HepG2 (cell line): Measurements from ENCODE around the gene ADGRB2. TPM values are rescaled to one million over a fixed set of nuclear protein-coding genes. Genes with fewer than 3 reads are reported as not detected.

ENCODE experiments used
- ATAC-seq: fragments of 200-7000 bp; cut with Tn5 transposase; 3 replicates; pipeline ENCODE4 v1.9.1; 2020; ENCODE audit warnings: mild to moderate bottlenecking, moderate library complexity
- BruUV-seq: library from RNA; stranded (reverse); fragments of 400-500 nt; replicated peaks from 2 replicates; lab custom pipeline; 2021; lab: Mats Ljungman, UMichigan
- CTCF ChIA-PET: fragments of 300-600 bp; formaldehyde crosslinking; extraction: SDS; loops from one replicate; lab custom pipeline; 2021; ENCODE audit warnings: low total read pairs, inconsistent platforms, low intra/inter-chr PET ratio; lab: Yijun Ruan, JAX
- POLR2A ChIA-PET: fragments of 350-600 bp; sonication (Branson Sonifier 250); formaldehyde crosslinking; loops from one replicate; lab custom pipeline; 2020; ENCODE audit warnings: antibody characterized with exemption, inconsistent platforms; lab: Yijun Ruan, JAX
- DNase-seq: peaks from one replicate; pipeline ENCODE4 v3.0.0-alpha.2; 2015; ENCODE audit warnings: low spot score
- FAIRE-seq: peaks from 3 replicates; lab custom pipeline; 2011; peaks lifted over from hg19 to GRCh38; lab: Jason Lieb, UNC
- H2AFZ ChIP-seq: one replicate; pipeline ENCODE4 v1.6.1; 2011; ENCODE audit warnings: low read length, inconsistent platforms
- H3K27ac ChIP-seq: fragments of 300-600 bp; 3 replicates; pipeline ENCODE4 v1.8.0; 2011; ENCODE audit warnings: mixed run types, mild to moderate bottlenecking, mixed read lengths, low read length, inconsistent platforms; ENCODE audit not compliant: insufficient read depth; ENCODE audit errors: extremely low read length
- H3K27me3 ChIP-seq, 2 experiments: fragments of 200-600 bp in 1 of 2; 2 replicates in 1 of 2; 3 replicates in 1 of 2; pipeline versions ENCODE4 v1.6.0 to v1.8.0; 2011; ENCODE audit warnings: low read length in 2 of 2, mild to moderate bottlenecking in 2 of 2, moderate library complexity in 2 of 2, inconsistent platforms in 1 of 2; ENCODE audit not compliant: insufficient read depth in 2 of 2, control insufficient read depth in 1 of 2
- H3K36me3 ChIP-seq, 2 experiments: fragments of 200-600 bp in 1 of 2; replicated peaks in 1 of 2; 2 replicates in 1 of 2; 3 replicates in 1 of 2; pipeline versions ENCODE4 v1.5.1 to v1.8.0; 2011; ENCODE audit warnings: low read length in 2 of 2, inconsistent platforms in 1 of 2; ENCODE audit not compliant: insufficient read depth in 2 of 2, control insufficient read depth in 1 of 2
- H3K4me1 ChIP-seq: 2 replicates; pipeline ENCODE4 v1.5.1; 2012; ENCODE audit warnings: low read length, inconsistent platforms; ENCODE audit not compliant: insufficient read depth
- H3K4me2 ChIP-seq: 2 replicates; pipeline ENCODE4 v1.6.0; 2011; ENCODE audit warnings: low read depth, low read length, inconsistent platforms
- H3K4me3 ChIP-seq, 3 experiments: fragments of 200-600 bp in 1 of 3; sonication (generic), shearing (Covaris generic) in 1 of 3; replicated peaks in 1 of 3; 2 replicates each; pipeline ENCODE4 v1.5.1; 2011 to 2016; ENCODE audit warnings: low read length in 3 of 3, inconsistent platforms in 2 of 3, low read depth in 2 of 3, mild to moderate bottlenecking in 2 of 3, control low read depth in 1 of 3, mixed read lengths in 1 of 3; ENCODE audit not compliant: insufficient read depth in 1 of 3
- H3K79me2 ChIP-seq: one replicate; pipeline ENCODE4 v1.6.1; 2011; ENCODE audit warnings: low read length, inconsistent platforms; ENCODE audit not compliant: insufficient read depth
- H3K9ac ChIP-seq: 2 replicates; pipeline ENCODE4 v1.6.0; 2011; ENCODE audit warnings: mild to moderate bottlenecking, low read depth, low read length, inconsistent platforms; ENCODE audit not compliant: insufficient read depth
- H3K9me3 ChIP-seq: 2 replicates; pipeline ENCODE4 v1.5.1; 2012; ENCODE audit warnings: mild to moderate bottlenecking, low read length
- H4K20me1 ChIP-seq: 2 replicates; pipeline ENCODE4 v1.6.0; 2011; ENCODE audit warnings: inconsistent platforms, mild to moderate bottlenecking, low read length, moderate library complexity; ENCODE audit not compliant: insufficient read depth
- ATF7 ChIP-seq, 2 experiments: fragments of 450-650 bp in 1 of 2; sonication (generic) in 1 of 2; formaldehyde crosslinking in 1 of 2; IDR thresholded peaks; 2 replicates each; pipeline versions ENCODE4 v1.4.0 to v1.6.1; 2016 to 2020; ENCODE audit warnings: antibody characterized with exemption in 1 of 2, mild to moderate bottlenecking in 1 of 2, missing genetic modification reagents in 1 of 2
- CREB1 ChIP-seq, 2 experiments: fragments of 450-650 bp in 1 of 2; IDR thresholded peaks; 2 replicates each; pipeline ENCODE4 v1.6.1; 2016 to 2017; ENCODE audit warnings: control low read depth in 1 of 2, mild to moderate bottlenecking in 1 of 2, missing compliant biosample characterization in 1 of 2, missing genetic modification characterization in 1 of 2
- HOXA9 ChIP-seq: sonication (generic); formaldehyde crosslinking; IDR thresholded peaks from 2 replicates; pipeline ENCODE4 v1.8.1; 2022; ENCODE audit warnings: missing genetic modification reagents, mild to moderate bottlenecking, moderate library complexity, borderline replicate concordance
- SP140L ChIP-seq: sonication (generic); formaldehyde crosslinking; IDR thresholded peaks from 2 replicates; pipeline ENCODE4 v1.4.0; 2020; ENCODE audit warnings: missing genetic modification reagents, borderline replicate concordance
- ZNF124 ChIP-seq: sonication (generic); formaldehyde crosslinking; IDR thresholded peaks from 2 replicates; pipeline ENCODE4 v1.4.0; 2020; ENCODE audit warnings: missing genetic modification reagents
- ZNF138 ChIP-seq: sonication (generic); formaldehyde crosslinking; IDR thresholded peaks from 2 replicates; pipeline ENCODE4 v1.5.0; 2020; ENCODE audit warnings: mild to moderate bottlenecking, low read depth, missing genetic modification reagents
- ZNF430 ChIP-seq: sonication (generic); formaldehyde crosslinking; IDR thresholded peaks from 2 replicates; pipeline ENCODE4 v1.9.0; 2021; ENCODE audit warnings: mild to moderate bottlenecking, missing genetic modification reagents
- ZNF713 ChIP-seq: sonication (generic); formaldehyde crosslinking; IDR thresholded peaks from 2 replicates; pipeline ENCODE4 v1.4.0; 2020; ENCODE audit warnings: mild to moderate bottlenecking, missing genetic modification reagents
- WGBS: methylation state at CpG from one replicate; pipeline ENCODE4 v1.1.6; 2017; ENCODE audit warnings: low lambda C conversion rate; 5-methylcytosine and 5-hydroxymethylcytosine counted together
- in situ Hi-C: cut with HindIII; loops from 2 replicates; pipeline ENCODE4 v1.10.0; 2017; ENCODE audit warnings: low pct_unique_long_range_greater_than_20kb; ENCODE audit not compliant: extremely low pct_ligation_motif_present
- intact Hi-C: fragments of 100-400 bp; cut with micrococcal nuclease; formaldehyde crosslinking; loops from one replicate; pipeline ENCODE4 v1.10.0; 2022; ENCODE audit not compliant: unreplicated experiment
- polyA plus RNA-seq, 8 experiments: library from polyadenylated mRNA; depleted of rRNA in 3 of 8; stranded (reverse) in 7 of 8; unstranded in 1 of 8; fragments of >200 nt; fragmentation: Illumina TruSeq in 4 of 8; extraction: Trizol in 4 of 8; gene quantifications; 2 replicates each; pipeline versions ENCODE4 v1.2.1 to v1.2.3, GENCODE V29; 2011 to 2016; ENCODE audit warnings: low read depth in 4 of 8, missing spikeins in 1 of 8, mixed read lengths in 1 of 8; ENCODE audit not compliant: insufficient read depth in 1 of 8
- total RNA-seq, 5 experiments: library from RNA; depleted of rRNA; stranded (reverse); fragments of >200 nt; fragmentation: Illumina TruSeq; extraction: Trizol; gene quantifications; 2 replicates each; pipeline ENCODE4 v1.2.3, GENCODE V29; 2016; ENCODE audit warnings: low read depth in 1 of 5
- TF ChIP-seq, protein P1 (sequence below): sonication (generic); formaldehyde crosslinking; IDR thresholded peaks from 2 replicates; pipeline ENCODE4 v1.8.1; 2023; ENCODE audit warnings: missing genetic modification reagents, inconsistent platforms, borderline replicate concordance
- TF ChIP-seq, protein P2 (sequence below): sonication (generic); formaldehyde crosslinking; IDR thresholded peaks from 2 replicates; pipeline ENCODE4 v1.4.0; 2020; ENCODE audit warnings: low read depth, missing genetic modification reagents

The ADGRB2 gene
- total and polyA plus RNA-seq, 2 of the 13 experiments (the other 11 are each of a cell fraction or from before 2014, with no cell fraction given): 0.03 to 0.09 TPM

DNA sequence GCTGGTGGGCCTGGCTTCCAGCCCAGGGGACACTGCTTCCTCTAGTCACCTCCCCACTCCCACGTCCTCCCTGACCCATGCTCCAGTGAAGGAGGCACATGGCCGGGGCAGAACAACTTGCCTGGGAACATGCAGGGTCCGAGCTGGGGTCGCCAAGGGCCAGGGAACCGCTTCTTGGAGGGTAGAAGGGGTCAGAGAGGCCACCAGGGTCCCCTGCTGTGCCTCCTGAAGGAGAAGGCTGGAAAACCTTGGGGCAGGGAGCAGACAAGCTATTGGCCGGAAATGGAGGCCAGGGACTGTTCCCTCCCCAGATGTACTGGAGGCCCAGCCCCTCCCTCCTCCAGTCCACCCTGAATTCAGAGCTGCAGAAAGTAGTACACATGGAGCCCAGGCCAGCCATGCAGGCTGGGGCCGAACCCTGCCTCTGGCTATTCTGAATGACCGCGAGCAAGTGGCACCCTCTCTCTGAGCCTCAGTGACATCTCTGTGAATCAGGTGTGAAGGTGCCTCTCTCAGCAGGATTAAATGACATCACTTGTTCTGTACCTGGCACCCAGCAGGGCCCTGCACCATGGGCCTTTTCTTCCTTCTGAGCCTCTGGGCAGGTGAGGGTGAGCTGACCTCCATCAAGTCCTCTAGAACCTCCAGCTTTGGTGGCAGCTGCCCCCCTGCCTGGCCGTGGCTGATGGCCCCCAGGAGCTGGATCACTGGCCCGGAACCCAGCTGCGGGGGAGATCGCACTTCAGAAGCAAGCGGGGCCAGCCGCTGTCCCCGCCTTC, 35.9 kb upstream of the ADGRB2 start:
- Histone ChIP-seq H3K4me1 (no peaks in the 10 kb centered on the region), H3K27ac (no peak overlapping the region), H3K79me2 (no peaks in the 10 kb centered on the region), H4K20me1 (no peaks in the 10 kb centered on the region), H3K4me3 (no peak overlapping the region), H3K36me3 (no peaks in the 10 kb centered on the region), H2AFZ (no peak overlapping the region), H3K4me2 (no peak overlapping the region), H3K9me3 (no peaks in the 10 kb centered on the region), H3K9ac (no peak overlapping the region), H3K27me3 (peaks cover 4 to 37% of the 10 kb centered on the region in 2 experiments; a peak in 4 of 5 replicates)
- no peak for DNase-seq
- no peak for FAIRE-seq
- in situ Hi-C loops (no loop called here), intact Hi-C loops (no loop called here)
- no TSS peak for BruUV-seq
- no peak for ATAC-seq
- ChIA-PET CTCF (no interaction called here), POLR2A (no interaction called here)
- no peak for TF ChIP-seq HOXA9
- no peak for TF ChIP-seq ZNF124 (CRISPR knock-in tag)
- TF ChIP-seq, protein P1, sequence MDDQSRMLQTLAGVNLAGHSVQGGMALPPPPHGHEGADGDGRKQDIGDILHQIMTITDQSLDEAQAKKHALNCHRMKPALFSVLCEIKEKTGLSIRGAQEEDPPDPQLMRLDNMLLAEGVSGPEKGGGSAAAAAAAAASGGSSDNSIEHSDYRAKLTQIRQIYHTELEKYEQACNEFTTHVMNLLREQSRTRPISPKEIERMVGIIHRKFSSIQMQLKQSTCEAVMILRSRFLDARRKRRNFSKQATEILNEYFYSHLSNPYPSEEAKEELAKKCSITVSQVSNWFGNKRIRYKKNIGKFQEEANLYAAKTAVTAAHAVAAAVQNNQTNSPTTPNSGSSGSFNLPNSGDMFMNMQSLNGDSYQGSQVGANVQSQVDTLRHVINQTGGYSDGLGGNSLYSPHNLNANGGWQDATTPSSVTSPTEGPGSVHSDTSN: no peak
- TF ChIP-seq SP140L: no peak
- TF ChIP-seq ZNF430 (CRISPR knock-in tag): no peak
- TF ChIP-seq CREB1 (IDR thresholded peaks at IDR 0.05): peak; percentile 92
- TF ChIP-seq CREB1 (CRISPR knock-in tag; IDR thresholded peaks at IDR 0.05): no peak
- peak; percentile 97 for TF ChIP-seq ATF7 (IDR thresholded peaks at IDR 0.05)
- TF ChIP-seq ATF7 (CRISPR knock-in tag; IDR thresholded peaks at IDR 0.05): no peak
- TF ChIP-seq ZNF138: no peak
- TF ChIP-seq, protein P2, sequence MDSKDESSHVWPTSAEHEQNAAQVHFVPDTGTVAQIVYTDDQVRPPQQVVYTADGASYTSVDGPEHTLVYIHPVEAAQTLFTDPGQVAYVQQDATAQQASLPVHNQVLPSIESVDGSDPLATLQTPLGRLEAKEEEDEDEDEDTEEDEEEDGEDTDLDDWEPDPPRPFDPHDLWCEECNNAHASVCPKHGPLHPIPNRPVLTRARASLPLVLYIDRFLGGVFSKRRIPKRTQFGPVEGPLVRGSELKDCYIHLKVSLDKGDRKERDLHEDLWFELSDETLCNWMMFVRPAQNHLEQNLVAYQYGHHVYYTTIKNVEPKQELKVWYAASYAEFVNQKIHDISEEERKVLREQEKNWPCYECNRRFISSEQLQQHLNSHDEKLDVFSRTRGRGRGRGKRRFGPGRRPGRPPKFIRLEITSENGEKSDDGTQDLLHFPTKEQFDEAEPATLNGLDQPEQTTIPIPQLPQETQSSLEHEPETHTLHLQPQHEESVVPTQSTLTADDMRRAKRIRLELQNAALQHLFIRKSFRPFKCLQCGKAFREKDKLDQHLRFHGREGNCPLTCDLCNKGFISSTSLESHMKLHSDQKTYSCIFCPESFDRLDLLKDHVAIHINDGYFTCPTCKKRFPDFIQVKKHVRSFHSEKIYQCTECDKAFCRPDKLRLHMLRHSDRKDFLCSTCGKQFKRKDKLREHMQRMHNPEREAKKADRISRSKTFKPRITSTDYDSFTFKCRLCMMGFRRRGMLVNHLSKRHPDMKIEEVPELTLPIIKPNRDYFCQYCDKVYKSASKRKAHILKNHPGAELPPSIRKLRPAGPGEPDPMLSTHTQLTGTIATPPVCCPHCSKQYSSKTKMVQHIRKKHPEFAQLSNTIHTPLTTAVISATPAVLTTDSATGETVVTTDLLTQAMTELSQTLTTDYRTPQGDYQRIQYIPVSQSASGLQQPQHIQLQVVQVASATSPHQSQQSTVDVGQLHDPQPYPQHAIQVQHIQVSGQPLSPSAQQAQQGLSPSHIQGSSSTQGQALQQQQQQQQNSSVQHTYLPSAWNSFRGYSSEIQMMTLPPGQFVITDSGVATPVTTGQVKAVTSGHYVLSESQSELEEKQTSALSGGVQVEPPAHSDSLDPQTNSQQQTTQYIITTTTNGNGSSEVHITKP (CRISPR knock-in tag): no peak
- no peak for TF ChIP-seq ZNF713 (CRISPR knock-in tag)
- whole genome bisulfite sequencing: 25% methylated on average over 6 of the region's 16 CpGs
